Activated T-cell treated with anti-CD3 and anti-CD28 coated beads, Interleukin-2, amount 50 U/mL, for 48 hours (primary cell): ENCODE measurements around the gene SOD2.
A peak's percentile ranks its signal among the peaks of the same experiment; 100 is the strongest.
"Not testable (repeated sequence)": the region's sequence is repeated elsewhere in the genome, so short reads cannot be mapped to it uniquely, and the experiment has no call there.

ENCODE experiments used
- DNase-seq, 2 experiments: peaks; one replicate each; pipeline ENCODE4 v3.0.0-alpha.2; 2020

The SOD2 gene

DNA sequence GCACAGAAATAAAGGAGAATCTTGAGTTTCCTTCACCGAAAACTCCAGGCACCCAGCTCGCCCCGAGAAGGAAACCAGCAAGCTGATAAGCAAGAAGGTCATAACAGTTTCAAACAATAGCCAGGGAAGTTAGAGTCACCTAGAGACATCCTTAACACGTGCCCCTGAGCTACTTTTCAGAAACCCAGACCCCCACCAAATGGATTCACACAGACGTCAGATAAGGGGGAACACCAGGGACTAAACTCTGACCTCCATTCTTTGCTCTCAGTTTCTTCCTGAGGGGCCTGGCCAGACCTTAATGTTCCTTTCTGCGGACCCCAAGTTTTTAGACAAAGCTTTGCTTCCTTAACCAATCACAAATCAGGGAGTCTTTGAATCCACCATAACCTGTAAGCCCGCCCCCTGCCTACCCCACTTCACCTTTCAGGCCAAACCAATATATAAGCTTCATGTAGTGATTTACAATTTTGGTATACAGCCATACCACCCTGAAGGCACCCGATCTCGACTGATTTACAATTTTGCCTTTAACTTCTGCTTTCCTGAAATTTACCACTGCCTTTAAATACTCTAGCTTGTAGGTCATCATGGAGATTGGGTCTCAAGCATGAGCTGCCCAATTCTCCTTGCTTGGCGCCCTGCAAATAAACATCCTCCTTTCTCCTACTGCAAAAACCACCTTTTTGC is 11.7 kb downstream of the SOD2 start:
- DNase-seq: no peak

DNA sequence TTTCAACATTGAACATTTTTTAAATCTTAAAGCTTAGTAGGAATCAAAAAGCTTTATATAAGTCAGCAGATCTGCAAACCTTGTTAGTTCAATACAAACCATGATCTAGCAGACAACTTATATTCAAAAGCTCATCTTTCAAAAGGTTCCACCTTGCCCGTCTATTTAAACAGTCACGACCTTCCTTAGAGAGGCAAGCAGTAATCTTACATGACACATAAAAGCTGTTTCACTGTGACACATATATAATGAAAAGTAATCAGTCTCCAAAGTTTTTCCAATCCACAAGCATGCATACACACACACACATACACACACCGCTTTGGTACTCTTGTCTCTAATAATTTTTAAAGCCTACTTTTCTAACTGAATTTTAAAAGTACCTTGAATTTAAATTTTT is 12.9 kb downstream of the SOD2 start:
- no peak for DNase-seq

DNA sequence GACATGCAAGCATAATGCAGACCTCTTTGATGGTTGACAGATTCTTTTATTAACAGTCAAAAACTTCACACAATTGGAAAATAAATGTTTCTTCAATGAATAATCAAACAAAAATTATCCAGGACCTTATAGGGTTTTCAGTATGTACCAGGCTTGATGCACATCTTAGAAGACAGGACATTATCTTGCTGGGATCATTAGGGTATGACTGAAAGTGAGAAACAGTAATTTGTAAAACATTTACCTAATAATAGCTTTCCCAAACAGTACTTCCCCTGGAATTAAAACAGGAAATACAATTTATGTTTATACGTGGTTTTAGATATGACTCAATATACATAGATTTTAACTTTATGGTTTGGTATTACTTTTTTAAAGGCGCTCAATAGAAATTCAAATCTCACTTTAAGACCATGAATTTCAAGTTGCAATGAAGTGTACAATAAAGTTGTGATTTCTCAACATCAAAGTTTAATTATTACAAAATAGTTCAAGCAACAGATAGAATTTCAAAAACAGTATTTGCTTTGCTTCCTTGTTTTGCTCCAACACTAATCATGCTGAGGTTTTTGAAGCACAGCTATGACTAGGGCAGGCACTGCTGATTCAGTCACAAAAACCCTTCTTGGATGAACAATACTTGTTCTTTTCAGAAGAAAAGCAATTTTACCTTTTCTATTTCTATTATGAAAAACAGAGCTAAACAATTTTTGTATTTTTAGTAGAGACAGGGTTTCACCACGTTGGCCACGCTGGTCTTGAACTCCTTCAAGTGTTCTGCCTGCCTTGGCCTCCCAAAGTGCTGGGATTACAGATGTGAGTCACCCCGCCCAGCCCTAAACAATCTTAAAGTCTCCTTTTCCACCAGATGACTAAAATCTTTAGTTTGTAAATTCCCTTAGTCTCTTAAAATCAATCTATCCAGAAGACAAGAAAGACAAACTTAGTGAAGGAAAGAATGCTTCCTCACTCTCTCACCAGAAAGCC is 13.7 kb downstream of the SOD2 start:
- DNase-seq: peak; percentile 49 to 50

DNA sequence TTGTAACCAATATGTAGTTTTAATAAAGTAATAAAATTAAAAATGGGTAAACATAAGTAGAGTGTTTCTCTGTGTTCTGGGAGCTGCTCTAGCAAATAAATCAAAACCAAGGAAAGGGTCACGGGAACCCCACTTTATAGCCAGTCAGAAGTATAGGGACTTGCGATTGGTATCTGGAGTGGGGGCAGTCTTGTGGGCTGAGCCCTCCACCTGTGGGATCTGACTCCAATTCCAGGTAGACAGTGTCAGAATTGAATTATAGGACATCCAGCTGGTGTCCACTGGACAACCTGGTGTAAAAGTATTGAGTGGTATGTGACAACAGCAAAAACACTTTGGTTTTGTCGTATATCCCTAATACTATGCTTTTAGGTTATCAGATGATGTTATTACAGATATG is 14.5 kb downstream of the SOD2 start:
- no peak for DNase-seq

DNA sequence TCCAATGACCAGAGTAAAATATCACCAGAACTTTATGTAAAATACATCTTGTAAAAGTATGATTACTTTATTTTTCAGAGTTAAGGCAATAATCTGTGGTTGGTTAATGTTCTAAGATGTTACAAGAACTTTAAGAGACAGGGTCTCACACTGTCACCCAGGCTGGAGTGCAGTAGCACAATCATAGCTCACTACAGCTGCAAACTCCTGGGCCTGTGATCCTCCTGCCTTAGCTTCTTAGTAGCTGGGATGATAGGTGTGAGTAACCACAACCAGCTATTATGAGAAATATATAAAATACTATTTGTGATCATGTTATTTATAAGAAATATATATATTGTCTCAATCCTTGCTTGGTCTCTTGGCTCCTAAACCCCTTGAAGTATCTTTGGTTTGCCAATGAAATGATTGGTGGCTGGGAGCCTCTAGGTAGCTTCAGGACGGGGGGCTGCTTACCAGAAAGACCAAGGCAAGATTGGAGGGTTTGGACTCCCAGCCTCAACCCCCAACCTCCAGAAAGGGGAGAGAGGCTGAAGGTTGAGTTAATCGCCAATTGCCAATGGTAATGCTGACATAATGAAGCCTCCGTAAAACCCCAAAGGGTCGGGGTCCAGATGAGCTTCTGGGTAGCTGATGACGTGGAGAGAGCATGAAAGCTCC is 15.4 kb downstream of the SOD2 start:
- no peak for DNase-seq

DNA sequence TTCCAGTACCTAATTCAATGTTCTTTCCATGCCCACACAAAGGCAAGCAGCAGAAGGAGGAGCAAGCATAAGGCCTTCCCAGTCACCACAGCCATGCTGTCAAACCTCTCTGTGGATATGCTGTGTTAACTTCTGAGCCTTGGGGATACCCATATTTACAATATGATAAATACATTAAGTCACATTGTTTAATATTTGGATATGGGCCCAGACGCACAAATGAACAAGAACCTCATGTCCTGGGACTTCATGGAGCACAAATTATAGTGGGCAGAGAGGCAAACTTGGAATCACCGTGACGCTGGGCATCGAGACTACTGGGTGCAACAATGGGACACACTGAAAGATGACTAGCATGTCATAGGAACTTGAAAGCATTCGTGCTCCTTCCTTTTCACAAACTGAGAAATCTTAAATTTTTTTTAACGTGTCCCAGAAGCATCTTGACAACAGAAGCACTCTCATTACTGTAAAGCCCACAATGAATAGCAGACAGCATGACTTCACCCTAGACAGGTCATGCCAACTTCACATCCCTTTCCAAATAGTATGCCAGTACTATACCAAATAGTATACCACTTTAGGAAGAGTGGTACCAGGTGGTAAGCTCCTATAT is 16.0 kb downstream of the SOD2 start:
- no peak for DNase-seq

DNA sequence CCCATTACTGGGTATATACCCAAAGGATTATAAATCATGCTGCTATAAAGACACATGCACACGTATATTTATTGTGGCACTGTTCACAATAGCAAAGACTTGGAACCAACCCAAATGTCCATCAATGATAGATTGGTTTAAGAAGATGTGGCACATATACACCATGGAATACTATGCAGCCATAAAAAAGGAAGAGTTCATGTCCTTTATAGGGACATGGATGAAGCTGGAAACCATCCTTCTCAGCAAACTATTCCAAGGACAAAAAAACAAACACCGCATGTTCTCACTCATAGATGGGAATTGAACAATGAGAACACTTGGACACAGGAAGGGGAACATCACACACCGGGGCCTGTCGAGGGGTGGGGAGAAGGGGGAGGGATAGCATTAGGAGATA is 16.8 kb downstream of the SOD2 start:
- DNase-seq: not testable (repeated sequence)

DNA sequence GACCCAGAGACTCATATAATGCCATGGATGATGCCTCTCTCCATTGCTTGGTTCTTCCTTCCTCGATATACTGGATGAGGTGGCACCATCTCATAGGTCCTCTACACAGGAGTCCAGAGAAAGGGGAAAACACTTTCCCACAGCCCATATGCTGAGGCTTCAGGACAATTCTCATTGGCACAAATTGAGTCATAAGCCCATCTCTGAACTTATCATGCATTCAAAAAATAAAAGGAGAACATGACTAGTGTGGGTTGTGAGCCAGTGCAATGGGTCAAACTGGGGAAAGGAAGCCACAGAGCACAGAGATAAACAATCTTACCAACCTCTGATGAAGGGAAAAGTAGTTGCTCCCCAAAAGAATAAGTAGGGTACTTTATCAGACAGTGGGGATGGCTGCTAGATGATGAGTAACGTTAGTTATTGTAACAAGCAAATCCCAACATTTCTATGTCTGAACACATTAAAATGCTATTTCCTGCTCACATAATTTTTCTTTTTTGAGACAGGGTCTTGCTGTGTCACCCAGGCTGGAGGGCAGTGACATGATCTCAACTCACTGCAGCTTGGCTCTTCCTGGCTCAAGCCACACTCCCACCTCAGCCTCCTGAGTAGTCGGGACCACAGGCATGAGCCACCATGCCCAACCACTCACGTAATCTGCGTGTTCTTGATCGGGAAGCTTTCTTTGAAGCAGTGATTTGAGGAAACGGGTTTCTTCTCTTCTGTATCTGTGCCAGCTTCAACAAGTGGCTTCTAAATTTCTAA is 27.0 kb downstream of the SOD2 start:
- no peak for DNase-seq

DNA sequence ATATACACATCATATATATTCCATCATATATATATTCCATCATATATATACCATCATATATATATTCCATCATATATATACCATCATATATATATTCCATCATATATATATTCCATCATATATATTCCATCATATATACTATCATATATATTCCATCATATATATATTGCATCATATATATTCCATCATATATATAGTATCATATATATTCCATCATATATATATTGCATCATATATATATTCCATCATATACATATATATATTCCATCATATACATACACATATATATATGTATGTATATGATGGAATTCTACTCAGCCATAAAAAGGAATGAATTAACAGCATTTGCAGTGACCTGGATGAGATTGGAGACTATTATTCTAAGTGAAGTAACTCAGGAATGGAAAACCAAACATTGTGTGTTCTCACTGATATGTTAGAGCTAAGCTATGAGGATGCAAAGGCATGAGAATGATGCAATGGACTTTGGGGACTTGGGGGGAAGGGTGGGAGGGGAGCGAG is 29.6 kb downstream of the SOD2 start:
- not testable (repeated sequence) for DNase-seq

DNA sequence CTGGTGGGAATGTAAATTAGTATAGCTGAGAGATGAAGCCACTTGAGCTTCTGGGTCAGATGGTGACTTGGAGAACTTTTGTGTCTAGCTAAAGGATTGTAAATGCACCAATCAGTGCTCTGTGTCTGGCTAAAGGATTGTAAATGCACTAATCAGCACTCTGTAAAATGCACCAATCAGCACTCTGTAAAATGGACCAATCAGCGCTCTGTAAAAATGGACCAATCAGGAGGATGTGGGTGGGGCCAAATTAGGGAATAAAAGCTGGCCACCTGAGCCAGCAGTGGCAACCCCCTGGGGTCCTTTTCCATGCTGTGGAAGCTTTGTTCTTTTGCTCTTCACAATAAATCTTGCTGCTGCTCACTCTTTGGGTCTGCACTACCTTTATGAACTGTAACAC is 31.1 kb downstream of the SOD2 start:
- not testable (repeated sequence) for DNase-seq

DNA sequence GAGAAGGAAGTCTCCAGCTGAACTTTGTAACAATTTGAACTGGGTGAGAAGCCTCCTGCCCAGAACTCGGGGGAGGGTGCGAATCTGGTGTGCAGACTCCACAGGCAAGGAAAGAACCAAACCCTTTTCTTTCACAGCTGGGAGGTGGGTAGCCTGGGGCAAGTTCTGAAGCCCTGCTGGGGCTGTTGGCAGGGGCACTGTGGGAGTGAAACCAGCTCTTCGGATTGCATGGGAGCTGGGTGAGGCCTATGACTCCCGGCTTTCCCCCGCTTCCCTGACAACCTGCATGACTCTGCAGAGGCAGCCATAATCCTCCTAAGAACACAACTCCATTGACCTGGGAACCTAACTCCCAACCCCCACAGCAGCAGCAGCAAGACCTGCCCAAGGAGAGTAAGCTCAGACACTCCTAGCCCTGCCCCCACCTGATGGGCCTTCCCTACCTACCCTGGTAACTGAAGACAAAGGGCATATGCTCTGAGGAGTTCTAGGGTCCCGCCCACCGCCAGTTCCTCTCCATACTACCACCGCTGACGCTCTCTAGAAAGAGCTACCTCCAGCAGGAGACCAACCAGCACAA is 37.5 kb downstream of the SOD2 start:
- DNase-seq: no peak

DNA sequence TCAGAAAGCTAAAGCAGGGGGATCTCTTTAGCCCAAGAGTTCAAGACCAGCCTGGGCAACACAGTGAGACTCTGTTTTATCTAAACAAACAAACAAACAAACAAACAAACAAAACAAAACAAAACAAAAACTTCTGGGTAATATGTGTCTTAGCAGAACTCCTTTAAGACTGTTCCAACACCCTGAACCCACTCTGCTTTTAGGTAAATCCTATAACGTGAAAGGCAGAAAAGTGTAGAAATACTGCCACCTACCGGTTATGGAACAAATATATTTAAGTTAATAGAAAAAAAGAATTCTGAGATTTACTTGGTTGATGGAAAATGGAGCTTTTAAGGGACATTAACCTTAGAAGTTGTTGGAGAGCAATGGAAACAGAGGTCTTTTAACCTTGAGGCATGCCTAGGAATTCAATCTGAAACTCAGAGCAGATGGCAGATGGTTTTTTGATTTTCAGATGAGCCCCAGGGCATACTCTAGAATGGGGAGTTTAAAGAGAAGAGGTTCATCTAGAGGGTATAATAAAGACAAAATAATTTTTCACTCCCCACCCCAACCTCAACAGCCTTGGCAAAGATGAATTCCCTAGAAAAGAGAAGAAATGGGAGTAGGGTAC is 38.5 kb downstream of the SOD2 start:
- no peak for DNase-seq

DNA sequence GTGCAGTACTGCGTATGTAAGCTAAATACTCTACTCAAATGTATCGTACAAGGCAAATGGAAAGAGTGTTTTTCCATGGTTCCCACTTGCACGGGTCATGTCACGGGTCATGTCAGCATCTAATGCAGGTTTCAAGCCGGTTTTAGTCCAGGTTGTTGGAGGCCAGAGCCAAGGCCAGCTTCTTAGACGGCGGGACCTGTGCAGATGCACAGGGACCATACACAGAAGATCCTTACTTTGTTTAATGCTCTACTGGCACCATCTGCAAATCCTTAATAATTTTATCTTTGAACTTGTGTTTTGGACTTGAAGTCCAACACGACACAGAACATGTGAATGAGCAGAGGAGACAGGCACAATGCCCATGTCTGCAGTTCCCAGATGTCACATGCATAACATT is 42.7 kb downstream of the SOD2 start:
- DNase-seq: no peak

DNA sequence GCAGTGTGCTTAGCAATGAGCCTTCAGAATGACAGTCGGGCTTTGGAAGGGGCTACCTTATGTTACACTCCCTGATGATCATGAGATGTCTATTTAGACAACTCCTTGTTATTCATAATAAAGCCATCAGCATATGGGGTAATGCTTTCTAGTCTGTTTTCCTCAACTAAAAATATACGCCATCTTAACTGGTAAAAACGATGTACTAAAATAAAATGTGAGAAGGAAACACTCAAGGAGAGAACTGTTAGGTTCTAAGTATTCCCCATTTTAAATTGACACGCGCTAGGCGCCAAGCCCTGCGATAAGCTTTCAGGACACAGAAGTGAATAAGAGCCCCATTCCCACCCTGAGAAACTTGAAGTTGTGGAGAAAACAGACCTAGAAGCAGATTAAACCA is 43.6 kb downstream of the SOD2 start:
- DNase-seq: no peak

DNA sequence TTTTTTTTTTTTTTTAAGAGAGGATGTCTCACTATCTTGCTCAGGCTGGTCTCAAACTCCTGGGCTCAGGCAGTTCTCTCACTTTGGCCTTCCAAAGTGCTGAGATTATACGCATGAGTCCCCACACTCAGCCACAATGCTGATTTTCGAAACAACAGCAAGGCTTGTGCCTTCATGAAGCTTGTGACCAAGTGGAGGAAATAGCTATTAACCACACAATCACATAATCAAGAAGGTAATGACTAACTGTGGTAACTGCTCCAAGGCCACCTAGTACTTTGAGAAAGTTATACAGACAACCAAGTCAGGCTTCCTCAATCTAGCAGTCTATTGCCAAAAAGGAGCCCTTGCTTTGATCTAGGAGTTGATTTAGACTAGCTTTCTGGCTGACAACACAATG is 46.3 kb downstream of the SOD2 start:
- DNase-seq: no peak

DNA sequence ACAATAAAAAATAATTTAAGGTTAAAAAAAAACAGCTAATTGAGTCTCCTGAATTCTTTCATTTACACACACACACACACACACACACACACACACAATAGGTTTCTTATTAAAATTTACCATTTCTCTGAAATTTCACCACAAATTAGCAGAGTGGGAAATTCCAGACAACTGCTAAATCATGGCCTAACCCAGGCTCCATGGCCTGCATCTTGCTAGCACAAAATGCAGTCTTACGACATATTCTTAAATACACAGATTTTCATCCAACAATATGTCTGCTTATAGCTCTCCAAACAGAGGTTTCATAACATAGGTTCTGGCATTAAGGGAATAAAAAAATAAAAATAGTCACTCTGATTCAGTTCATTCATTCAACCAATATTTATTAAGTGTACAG is 46.9 kb downstream of the SOD2 start:
- DNase-seq: no peak

DNA sequence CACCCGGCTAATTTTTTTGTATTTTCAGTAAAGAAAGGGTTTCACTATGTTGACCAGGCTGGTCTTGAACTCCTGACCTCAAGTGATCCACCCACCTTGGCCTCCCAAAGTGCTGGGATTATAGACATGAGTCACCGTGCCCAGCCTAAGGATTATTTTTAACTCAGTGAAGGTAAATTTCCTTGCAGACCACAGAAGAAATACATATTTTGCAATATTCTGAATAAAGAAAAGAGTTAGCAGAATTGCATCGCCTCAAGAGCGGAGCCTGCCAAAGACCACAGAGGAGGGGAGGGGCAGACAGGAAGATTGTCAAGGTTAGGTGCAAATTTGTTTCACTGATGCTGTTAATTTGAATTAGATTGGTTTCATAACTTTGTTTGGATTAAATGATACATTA is 47.4 kb downstream of the SOD2 start:
- DNase-seq: no peak
